Measurements from ENCODE around the gene NGRN. TPM values are rescaled to one million over a fixed set of nuclear protein-coding genes. Genes with fewer than 3 reads are reported as not detected.
A peak's percentile ranks its signal among the peaks of the same experiment; 100 is the strongest.

The NGRN gene
- total RNA-seq, 1 experiment from 2014 or later, result 70.5 TPM

DNA sequence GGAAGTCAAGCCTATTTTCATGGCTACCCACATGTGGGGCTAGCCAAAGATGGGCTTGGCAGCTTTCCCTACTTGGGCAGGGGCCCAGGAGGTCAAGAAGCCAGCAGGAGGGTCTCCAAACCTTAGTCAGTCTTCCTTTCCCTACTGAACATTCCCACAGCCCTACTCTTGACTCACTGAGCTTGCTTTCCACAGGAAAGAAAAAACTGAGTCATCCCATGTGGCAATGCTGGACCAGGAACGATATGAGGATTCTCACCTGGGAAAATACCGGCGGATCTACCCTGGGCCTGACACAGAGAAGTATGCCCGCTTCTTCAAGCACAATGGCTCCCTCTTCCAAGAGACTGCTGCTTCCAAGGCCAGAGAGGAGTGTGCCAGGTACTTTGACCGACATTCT is 3.7 kb upstream of the NGRN start:
- DNase-seq (ENCODE audit: unreplicated experiment), result peak; percentile 89
- ChIA-PET POLR2A (interaction anchor here (0.6 to 3.7 kb wide), 10 partner anchors 12 to 598 kb away, joined by 3 to 33 read pairs (median 4); partner anchors contain the start of genes BLM, CIB1, GDPGP1 and TTLL13), CTCF (interaction anchor here (0.6 to 2.7 kb wide), 5 partner anchors 11 to 70 kb away, joined by 3 to 15 read pairs (median 4); partner anchors contain the start of gene TTLL13)
- Mint-ChIP-seq H3K4me1 (ENCODE audit: insufficient read depth, unreplicated experiment) (peaks cover 15% of the 10 kb centered on the region), H3K36me3 (ENCODE audit: insufficient read depth, unreplicated experiment) (no peaks in the 10 kb centered on the region), H3K4me3 (ENCODE audit: unreplicated experiment) (no peak overlapping the region), H3K27me3 (ENCODE audit: insufficient read depth, unreplicated experiment) (no peaks in the 10 kb centered on the region), H3K9me3 (ENCODE audit: unreplicated experiment) (no peaks in the 10 kb centered on the region), H3K27ac (ENCODE audit: low read depth, unreplicated experiment) (no peak overlapping the region)
- no TSS peak for BruUV-seq (replicated peaks)
- intact Hi-C loops (cut with micrococcal nuclease), result no loop called here
- TF ChIP-seq CTCF (IDR thresholded peaks at IDR 0.05; ENCODE audit: unreplicated experiment), result no peak

GRCh38 chr15:90262426-90262825 is 3.0 kb upstream of the NGRN start:
- peaks cover 15% of the 10 kb centered on the region for H3K4me1 Mint-ChIP-seq (ENCODE audit: insufficient read depth, unreplicated experiment)
- H3K4me3 Mint-ChIP-seq (ENCODE audit: unreplicated experiment), result no peak overlapping the region
- BruUV-seq (replicated peaks), result no TSS peak

DNA sequence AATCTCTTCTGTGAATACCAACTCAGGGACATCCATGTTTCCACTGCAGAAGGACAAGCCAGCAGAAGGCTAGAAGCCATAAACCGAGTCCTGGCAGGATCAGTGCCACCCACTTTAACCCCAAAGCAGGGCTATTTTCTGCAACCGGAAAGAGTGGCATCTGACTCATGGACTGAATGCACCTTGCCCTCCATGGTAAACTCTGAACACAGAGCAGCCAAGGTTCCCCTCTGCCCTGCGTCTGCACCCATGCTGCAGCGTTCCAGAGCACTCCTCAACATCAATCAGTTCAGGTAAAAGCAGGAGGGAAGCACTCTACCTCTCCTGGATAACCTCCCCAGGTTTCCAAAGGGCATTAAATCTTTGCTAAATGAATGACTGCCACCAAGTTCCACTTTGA is 801 bp upstream of the NGRN start:
- no peak for TF ChIP-seq CTCF (IDR thresholded peaks at IDR 0.05; ENCODE audit: unreplicated experiment)
- no TSS peak for BruUV-seq (replicated peaks)
- Mint-ChIP-seq H3K27ac (ENCODE audit: low read depth, unreplicated experiment) (peak overlapping the region; percentile 96), H3K4me3 (ENCODE audit: unreplicated experiment) (peak overlapping the region; percentile 97), H3K27me3 (ENCODE audit: insufficient read depth, unreplicated experiment) (no peaks in the 10 kb centered on the region), H3K36me3 (ENCODE audit: insufficient read depth, unreplicated experiment) (peaks cover 16% of the 10 kb centered on the region), H3K4me1 (ENCODE audit: insufficient read depth, unreplicated experiment) (peaks cover 30% of the 10 kb centered on the region), H3K9me3 (ENCODE audit: unreplicated experiment) (no peaks in the 10 kb centered on the region)
- DNase-seq (ENCODE audit: unreplicated experiment), result peak; percentile 54
- ChIA-PET CTCF (interaction anchor here (0.6 kb wide), 1 partner anchor 22 kb away, joined by 5 read pairs; no protein-coding TSS in a partner anchor), POLR2A (interaction anchor here (2.4 kb wide), 1 partner anchor 72 kb away, joined by 5 read pairs; no protein-coding TSS in a partner anchor)
- intact Hi-C loops (cut with micrococcal nuclease), result loop anchor here (2.0 kb wide), 1 partner anchor 30 kb away; the partner anchor contains the start of gene GDPGP1

More at GRCh38 chr15:90262426-90262825, 3.0 kb upstream of the NGRN start:
- Mint-ChIP-seq H3K36me3 (ENCODE audit: insufficient read depth, unreplicated experiment) (no peaks in the 10 kb centered on the region), H3K27me3 (ENCODE audit: insufficient read depth, unreplicated experiment) (no peaks in the 10 kb centered on the region), H3K27ac (ENCODE audit: low read depth, unreplicated experiment) (no peak overlapping the region), H3K9me3 (ENCODE audit: unreplicated experiment) (no peaks in the 10 kb centered on the region)
- POLR2A ChIA-PET, result interaction anchor here (0.7 to 3.7 kb wide), 7 partner anchors 11 to 417 kb away, joined by 3 to 33 read pairs (median 4); partner anchors contain the start of genes CIB1, GDPGP1 and TTLL13
- no peak for TF ChIP-seq CTCF (IDR thresholded peaks at IDR 0.05; ENCODE audit: unreplicated experiment)
- DNase-seq (ENCODE audit: unreplicated experiment), result peak; percentile 32
- intact Hi-C loops (cut with micrococcal nuclease), result no loop called here
- CTCF ChIA-PET, result interaction anchor here (0.6 to 2.7 kb wide), 7 partner anchors 9 to 387 kb away, joined by 3 to 15 read pairs (median 4); partner anchors contain the start of gene TTLL13

- H3K27ac Mint-ChIP-seq (ENCODE audit: low read depth, unreplicated experiment), result peak overlapping the region; percentile 96
- H3K9me3 Mint-ChIP-seq (ENCODE audit: unreplicated experiment), result no peaks in the 10 kb centered on the region
- CTCF ChIA-PET, result interaction anchor here (0.6 kb wide), 1 partner anchor 125 kb away, joined by 3 read pairs; no protein-coding TSS in a partner anchor
- POLR2A ChIA-PET, result interaction anchor here (0.6 to 2.4 kb wide), 16 partner anchors 16 to 604 kb away, joined by 3 to 20 read pairs (median 3); partner anchors contain the start of genes CIB1, GDPGP1 and TTLL13
- no peak for TF ChIP-seq CTCF (IDR thresholded peaks at IDR 0.05; ENCODE audit: unreplicated experiment)
- H3K4me3 Mint-ChIP-seq (ENCODE audit: unreplicated experiment), result peak overlapping the region; percentile 97
- BruUV-seq (replicated peaks), result no TSS peak
- intact Hi-C loops (cut with micrococcal nuclease), result no loop called here
- H3K36me3 Mint-ChIP-seq (ENCODE audit: insufficient read depth, unreplicated experiment), result peaks cover 28% of the 10 kb centered on the region
- H3K27me3 Mint-ChIP-seq (ENCODE audit: insufficient read depth, unreplicated experiment), result no peaks in the 10 kb centered on the region
- H3K4me1 Mint-ChIP-seq (ENCODE audit: insufficient read depth, unreplicated experiment), result peaks cover 39% of the 10 kb centered on the region
- peak; percentile 40 for DNase-seq (ENCODE audit: unreplicated experiment)
Measured at GRCh38 chr15:90266061-90266431, 574 bp downstream of the NGRN start.

Measured in MCF 10A (cell line).